ENCODE data around the gene TGM5.

DNA sequence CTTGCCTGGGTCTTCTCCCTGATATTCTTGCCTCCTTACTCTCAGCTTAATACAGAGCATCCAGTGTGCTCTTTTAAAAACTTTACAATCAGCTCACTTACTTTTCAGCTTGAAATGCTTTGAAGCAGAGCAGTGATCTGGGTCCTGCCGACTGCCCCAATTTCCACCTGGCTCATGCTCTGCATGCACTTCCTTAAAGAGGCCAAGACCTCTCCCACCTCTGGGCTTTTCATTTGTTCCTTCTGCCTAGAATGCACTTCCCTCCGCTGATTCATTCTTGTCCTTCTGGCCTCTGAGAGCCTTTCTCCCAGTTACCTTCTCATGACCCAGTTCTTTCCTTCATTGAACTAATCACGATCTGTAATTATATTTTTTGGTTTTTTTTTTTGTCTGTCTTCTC lies 83.5 kb downstream of the TGM5 start:
- TF ChIP-seq, protein P1, sequence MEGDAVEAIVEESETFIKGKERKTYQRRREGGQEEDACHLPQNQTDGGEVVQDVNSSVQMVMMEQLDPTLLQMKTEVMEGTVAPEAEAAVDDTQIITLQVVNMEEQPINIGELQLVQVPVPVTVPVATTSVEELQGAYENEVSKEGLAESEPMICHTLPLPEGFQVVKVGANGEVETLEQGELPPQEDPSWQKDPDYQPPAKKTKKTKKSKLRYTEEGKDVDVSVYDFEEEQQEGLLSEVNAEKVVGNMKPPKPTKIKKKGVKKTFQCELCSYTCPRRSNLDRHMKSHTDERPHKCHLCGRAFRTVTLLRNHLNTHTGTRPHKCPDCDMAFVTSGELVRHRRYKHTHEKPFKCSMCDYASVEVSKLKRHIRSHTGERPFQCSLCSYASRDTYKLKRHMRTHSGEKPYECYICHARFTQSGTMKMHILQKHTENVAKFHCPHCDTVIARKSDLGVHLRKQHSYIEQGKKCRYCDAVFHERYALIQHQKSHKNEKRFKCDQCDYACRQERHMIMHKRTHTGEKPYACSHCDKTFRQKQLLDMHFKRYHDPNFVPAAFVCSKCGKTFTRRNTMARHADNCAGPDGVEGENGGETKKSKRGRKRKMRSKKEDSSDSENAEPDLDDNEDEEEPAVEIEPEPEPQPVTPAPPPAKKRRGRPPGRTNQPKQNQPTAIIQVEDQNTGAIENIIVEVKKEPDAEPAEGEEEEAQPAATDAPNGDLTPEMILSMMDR (IDR thresholded peaks at IDR 0.05), result no peak
- no peak for TF ChIP-seq POLR2A (IDR thresholded peaks at IDR 0.05)

Data from right lobe of liver (tissue), 4 donors.